OCI-LY3 (cell line): ENCODE results near the gene EVA1B.

Experiments used
- CTCF ChIP-seq: fragments of 200-600, 300-600 bp; sonication (generic); IDR thresholded peaks from 2 replicates; pipeline ENCODE4 v1.5.1; 2014; ENCODE audit warnings: antibody characterized with exemption, low read length, low read depth
- EZH2phosphoT487 ChIP-seq: fragments of 200-600 bp; shearing (Covaris generic); IDR thresholded peaks from 2 replicates; pipeline ENCODE4 v1.6.1; 2018; ENCODE audit warnings: antibody characterized with exemption, mixed run types, low read depth

- no peak for TF ChIP-seq CTCF
- TF ChIP-seq EZH2phosphoT487: no peak
Observed at GRCh38 chr1:36301220-36301619, 22.2 kb downstream of the EVA1B start.
